Stimulated activated naive CD8-positive, alpha-beta T cell treated with anti-CD3 and anti-CD28 coated beads, Interleukin-15, Interleukin-2, amounts not matched to agents 100 ng/mL and 50 ng/mL, for 24 hours (primary cell): ENCODE results near the gene MIB1.

Source experiments
- H3K27ac Mint-ChIP-seq: one replicate; pipeline ENCODE4 v1.8.0; 2021; ENCODE audit warnings: mild to moderate bottlenecking, mixed read lengths
- H3K27me3 Mint-ChIP-seq: one replicate; pipeline ENCODE4 v1.8.0; 2021; ENCODE audit warnings: mixed read lengths
- H3K36me3 Mint-ChIP-seq: one replicate; pipeline ENCODE4 v1.8.0; 2021; ENCODE audit warnings: low read depth, mixed read lengths
- H3K4me1 Mint-ChIP-seq: one replicate; pipeline ENCODE4 v1.8.0; 2021; ENCODE audit warnings: low read depth, mixed read lengths
- H3K4me3 Mint-ChIP-seq: one replicate; pipeline ENCODE4 v1.8.0; 2021; ENCODE audit warnings: mild to moderate bottlenecking, mixed read lengths
- H3K9me3 Mint-ChIP-seq: one replicate; pipeline ENCODE4 v1.8.0; 2021; ENCODE audit warnings: mixed read lengths

The MIB1 gene

GRCh38 chr18:21911551-21911950 is 171.0 kb downstream of the MIB1 start:
- no peaks in the 10 kb centered on the region for H3K9me3 Mint-ChIP-seq
- H3K27ac Mint-ChIP-seq = no peak overlapping the region
- no peaks in the 10 kb centered on the region for H3K4me1 Mint-ChIP-seq
- no peaks in the 10 kb centered on the region for H3K36me3 Mint-ChIP-seq
- no peak overlapping the region for H3K4me3 Mint-ChIP-seq
- peaks cover 22% of the 10 kb centered on the region for H3K27me3 Mint-ChIP-seq

DNA sequence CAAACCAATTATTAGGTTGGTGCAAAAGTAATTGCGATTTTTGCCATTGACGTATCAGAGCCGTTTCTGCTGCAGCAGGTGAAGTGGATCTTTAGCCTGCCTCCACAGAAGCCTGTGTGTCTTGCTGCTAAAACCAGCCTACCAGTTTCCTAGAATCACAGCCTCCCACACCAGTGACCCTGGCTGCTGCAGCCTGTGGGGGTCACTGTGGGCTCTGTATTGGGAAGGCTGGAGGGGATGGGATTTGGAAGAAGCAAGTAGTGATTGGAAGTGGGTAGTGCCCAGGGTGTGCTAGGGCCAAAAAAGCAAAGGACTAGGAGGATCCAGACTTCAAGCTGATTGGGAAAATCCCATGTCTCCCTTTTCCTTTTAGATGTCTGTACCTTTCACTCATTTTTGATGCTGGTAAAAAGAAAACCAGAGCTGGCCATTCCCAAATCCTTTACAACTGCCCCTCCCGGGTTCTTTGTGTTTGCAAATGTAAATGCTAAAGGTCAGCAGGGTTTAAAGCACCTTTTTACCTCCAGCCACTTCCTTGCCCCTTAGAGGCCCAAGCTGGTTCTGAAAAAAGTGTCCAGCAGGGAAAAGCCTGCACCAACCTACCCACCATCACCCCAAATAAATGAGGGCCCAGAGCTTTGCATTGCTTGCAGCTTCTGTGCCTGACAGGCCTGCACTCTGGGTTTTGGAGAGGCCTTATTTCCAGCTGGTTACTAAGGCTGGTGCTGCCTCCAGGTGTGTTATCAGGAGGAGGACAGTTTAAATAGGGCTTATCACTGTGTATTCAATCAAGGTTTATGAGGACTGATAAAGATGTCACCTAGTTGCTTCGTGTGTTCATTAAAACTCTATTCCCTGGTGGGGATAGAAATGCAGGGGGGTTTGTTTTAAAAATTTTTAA is 172.0 kb downstream of the MIB1 start:
- no peaks in the 10 kb centered on the region for H3K36me3 Mint-ChIP-seq
- H3K4me1 Mint-ChIP-seq = no peaks in the 10 kb centered on the region
- no peak overlapping the region for H3K4me3 Mint-ChIP-seq
- no peaks in the 10 kb centered on the region for H3K9me3 Mint-ChIP-seq
- H3K27me3 Mint-ChIP-seq = peaks cover 19% of the 10 kb centered on the region
- no peak overlapping the region for H3K27ac Mint-ChIP-seq

GRCh38 chr18:21914739-21915319 is 174.2 kb downstream of the MIB1 start:
- H3K27ac Mint-ChIP-seq = no peak overlapping the region

DNA sequence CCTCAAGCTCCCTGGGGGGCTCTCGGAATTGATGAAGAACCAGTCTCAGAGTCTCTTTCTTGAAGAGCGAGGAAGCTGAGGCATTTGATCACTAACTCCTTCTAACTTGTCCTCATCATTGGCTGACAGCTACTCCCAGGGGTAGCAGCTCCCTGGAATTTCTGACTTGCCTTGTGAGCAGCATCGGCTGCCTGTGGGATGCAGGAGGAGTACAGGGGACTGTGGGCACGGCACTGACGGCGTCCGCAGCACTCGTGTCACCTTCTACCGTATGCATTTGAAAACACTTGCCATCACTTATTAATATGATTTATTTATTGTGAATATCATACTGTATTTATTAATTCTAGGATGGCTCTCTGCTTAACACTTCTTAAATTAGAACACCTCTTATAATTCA is 175.0 kb downstream of the MIB1 start:
- H3K9me3 Mint-ChIP-seq = peaks cover 5% of the 10 kb centered on the region
- no peak overlapping the region for H3K4me3 Mint-ChIP-seq
- no peak overlapping the region for H3K27ac Mint-ChIP-seq
- H3K36me3 Mint-ChIP-seq = no peaks in the 10 kb centered on the region
- no peaks in the 10 kb centered on the region for H3K4me1 Mint-ChIP-seq
- peaks cover 13% of the 10 kb centered on the region for H3K27me3 Mint-ChIP-seq

More at GRCh38 chr18:21914739-21915319, 174.2 kb downstream of the MIB1 start:
- H3K4me3 Mint-ChIP-seq = no peak overlapping the region
- H3K4me1 Mint-ChIP-seq = no peaks in the 10 kb centered on the region
- H3K36me3 Mint-ChIP-seq = no peaks in the 10 kb centered on the region
- H3K9me3 Mint-ChIP-seq = peaks cover 5% of the 10 kb centered on the region
- H3K27me3 Mint-ChIP-seq = peaks cover 15% of the 10 kb centered on the region

GRCh38 chr18:21916594-21916993 is 176.0 kb downstream of the MIB1 start:
- Mint-ChIP-seq H3K4me3 (no peak overlapping the region), H3K27ac (no peak overlapping the region), H3K9me3 (peaks cover 5% of the 10 kb centered on the region), H3K4me1 (no peaks in the 10 kb centered on the region), H3K36me3 (no peaks in the 10 kb centered on the region), H3K27me3 (peaks cover 13% of the 10 kb centered on the region)

DNA sequence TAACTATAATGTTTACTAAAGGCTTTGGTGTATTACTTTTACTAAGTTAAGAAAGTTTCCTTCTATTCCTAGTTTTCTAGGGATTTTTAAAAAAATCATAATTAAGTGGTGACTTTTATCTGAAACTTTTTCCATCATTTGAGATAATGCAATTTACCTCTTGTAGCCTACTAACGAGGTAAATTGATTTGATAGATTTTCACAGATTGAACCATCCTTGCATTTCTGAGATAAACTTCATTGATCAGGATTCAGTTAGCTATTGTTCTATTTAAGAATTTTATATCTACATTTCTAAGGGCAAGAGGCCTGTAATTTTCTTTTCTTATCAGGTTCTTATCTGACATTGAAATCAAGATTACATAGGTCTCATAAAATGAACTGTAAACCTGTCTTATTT is 178.1 kb downstream of the MIB1 start:
- Mint-ChIP-seq H3K4me1 (no peaks in the 10 kb centered on the region), H3K9me3 (peaks cover 5% of the 10 kb centered on the region), H3K4me3 (no peak overlapping the region), H3K36me3 (no peaks in the 10 kb centered on the region), H3K27ac (no peak overlapping the region), H3K27me3 (peaks cover 13% of the 10 kb centered on the region)
